ENCODE results near the gene WNT1.

WNT1 gene

DNA sequence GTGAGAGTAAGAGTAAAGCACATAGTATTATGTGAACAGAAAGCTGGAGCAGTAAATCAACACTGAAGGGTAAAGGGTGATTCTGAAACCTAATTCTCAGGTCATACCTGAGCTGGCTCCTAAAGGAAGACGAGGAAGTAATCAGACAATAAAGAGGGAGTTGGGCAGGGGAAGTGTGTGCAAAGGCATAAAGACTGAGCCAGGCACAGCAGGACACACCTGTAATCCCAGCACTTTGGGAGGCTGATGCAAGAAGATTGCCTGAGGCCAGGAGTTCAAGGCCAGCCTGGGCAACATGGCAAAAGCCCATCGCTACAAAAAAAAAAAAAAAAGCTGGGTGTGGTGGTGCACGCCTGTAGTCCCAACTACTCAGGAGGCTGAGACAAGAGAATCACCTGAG lies 30.4 kb upstream of the WNT1 start:
- TF ChIP-seq, protein P1, sequence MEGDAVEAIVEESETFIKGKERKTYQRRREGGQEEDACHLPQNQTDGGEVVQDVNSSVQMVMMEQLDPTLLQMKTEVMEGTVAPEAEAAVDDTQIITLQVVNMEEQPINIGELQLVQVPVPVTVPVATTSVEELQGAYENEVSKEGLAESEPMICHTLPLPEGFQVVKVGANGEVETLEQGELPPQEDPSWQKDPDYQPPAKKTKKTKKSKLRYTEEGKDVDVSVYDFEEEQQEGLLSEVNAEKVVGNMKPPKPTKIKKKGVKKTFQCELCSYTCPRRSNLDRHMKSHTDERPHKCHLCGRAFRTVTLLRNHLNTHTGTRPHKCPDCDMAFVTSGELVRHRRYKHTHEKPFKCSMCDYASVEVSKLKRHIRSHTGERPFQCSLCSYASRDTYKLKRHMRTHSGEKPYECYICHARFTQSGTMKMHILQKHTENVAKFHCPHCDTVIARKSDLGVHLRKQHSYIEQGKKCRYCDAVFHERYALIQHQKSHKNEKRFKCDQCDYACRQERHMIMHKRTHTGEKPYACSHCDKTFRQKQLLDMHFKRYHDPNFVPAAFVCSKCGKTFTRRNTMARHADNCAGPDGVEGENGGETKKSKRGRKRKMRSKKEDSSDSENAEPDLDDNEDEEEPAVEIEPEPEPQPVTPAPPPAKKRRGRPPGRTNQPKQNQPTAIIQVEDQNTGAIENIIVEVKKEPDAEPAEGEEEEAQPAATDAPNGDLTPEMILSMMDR (IDR thresholded peaks at IDR 0.05; ENCODE audit: control insufficient read depth, extremely low read depth, insufficient read depth), result no peak
- H3K4me3 ChIP-seq (ENCODE audit: low read depth, low read length), result no peak overlapping the region
- peak; percentile 60 for DNase-seq (ENCODE audit: low read depth)

DNA sequence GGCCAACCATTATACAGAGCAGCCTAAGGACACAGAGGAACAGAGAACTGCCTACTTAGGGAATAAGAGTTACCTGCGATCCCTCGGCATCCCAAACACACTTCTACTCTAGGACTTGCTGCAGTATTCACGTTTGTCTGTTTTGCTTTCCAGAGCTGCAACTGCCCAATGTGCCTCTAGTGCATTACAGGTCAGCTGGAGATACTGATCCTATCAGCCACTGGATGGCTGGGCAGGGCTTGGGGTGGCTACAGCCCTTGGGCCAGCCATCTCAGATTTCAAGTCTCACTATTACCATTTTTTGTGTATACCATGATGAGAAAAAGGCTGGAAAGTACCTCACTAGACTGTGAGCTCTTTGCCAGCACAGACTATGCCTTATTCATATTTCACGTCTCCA lies 25.4 kb upstream of the WNT1 start:
- TF ChIP-seq, protein P1 (IDR thresholded peaks at IDR 0.05; ENCODE audit: control insufficient read depth, extremely low read depth, insufficient read depth), result no peak
- DNase-seq (ENCODE audit: low read depth), result no peak
- H3K4me3 ChIP-seq (ENCODE audit: low read depth, low read length), result no peak overlapping the region

DNA sequence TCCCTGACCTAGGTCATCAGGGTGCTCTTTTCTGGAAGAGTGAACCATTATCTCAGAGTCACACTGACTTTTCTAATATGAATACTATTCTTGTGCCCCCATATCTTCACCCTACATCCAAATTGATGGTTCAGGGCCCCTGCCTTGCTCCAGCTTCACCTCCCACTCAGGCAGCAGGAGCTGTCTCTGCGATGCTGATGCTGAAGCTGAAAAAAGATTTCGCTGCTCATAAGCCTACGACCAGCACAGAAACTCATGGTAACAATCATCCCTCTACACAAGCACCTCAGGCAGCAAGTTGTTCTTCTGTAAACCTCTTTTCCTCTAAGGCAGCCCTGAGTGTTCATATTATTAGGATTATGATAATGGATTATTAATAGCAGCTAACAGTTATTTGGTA lies 24.1 kb upstream of the WNT1 start:
- TF ChIP-seq, protein P1 (IDR thresholded peaks at IDR 0.05; ENCODE audit: control insufficient read depth, extremely low read depth, insufficient read depth), result no peak
- no peak overlapping the region for H3K4me3 ChIP-seq (ENCODE audit: low read depth, low read length)

DNA sequence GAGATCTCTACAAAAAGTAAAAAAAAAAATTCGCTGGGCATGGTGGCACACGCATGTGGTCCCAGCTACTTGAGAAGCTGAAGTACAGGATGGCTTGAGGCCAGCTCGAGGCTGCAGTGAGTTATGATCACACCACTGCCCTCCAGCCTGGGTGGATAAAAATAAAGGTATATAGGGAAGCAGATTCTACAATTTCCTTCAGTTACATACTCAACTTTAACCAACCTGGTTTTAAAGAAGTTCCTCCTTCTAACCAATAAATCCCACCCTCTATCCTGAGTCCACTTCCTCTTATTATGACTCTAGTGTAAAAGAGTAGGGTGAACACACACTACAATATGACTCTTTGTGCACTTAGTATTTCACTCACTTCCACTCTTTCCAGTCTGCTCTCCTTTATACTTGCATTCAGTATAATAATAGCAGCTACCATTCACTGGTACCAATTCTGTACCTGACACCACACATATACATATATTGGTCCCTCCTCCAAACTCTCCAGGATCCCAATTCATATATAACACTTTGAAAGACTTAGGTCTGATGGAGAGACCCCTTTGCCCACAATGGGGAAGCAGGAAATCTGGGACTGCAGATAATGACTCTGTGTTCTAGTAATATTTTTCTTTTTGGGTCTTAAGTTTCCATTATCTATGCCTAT lies 23.2 kb upstream of the WNT1 start:
- DNase-seq (ENCODE audit: low read depth), result no peak
- TF ChIP-seq, protein P1 (IDR thresholded peaks at IDR 0.05; ENCODE audit: control insufficient read depth, extremely low read depth, insufficient read depth), result no peak
- peak overlapping the region; percentile 95; the same call in 1 of the 2 replicates for H3K4me3 ChIP-seq (ENCODE audit: low read depth, low read length)

More for the DNA sequence above, 24.1 kb upstream of the WNT1 start:
- DNase-seq (ENCODE audit: low read depth), result no peak

DNA sequence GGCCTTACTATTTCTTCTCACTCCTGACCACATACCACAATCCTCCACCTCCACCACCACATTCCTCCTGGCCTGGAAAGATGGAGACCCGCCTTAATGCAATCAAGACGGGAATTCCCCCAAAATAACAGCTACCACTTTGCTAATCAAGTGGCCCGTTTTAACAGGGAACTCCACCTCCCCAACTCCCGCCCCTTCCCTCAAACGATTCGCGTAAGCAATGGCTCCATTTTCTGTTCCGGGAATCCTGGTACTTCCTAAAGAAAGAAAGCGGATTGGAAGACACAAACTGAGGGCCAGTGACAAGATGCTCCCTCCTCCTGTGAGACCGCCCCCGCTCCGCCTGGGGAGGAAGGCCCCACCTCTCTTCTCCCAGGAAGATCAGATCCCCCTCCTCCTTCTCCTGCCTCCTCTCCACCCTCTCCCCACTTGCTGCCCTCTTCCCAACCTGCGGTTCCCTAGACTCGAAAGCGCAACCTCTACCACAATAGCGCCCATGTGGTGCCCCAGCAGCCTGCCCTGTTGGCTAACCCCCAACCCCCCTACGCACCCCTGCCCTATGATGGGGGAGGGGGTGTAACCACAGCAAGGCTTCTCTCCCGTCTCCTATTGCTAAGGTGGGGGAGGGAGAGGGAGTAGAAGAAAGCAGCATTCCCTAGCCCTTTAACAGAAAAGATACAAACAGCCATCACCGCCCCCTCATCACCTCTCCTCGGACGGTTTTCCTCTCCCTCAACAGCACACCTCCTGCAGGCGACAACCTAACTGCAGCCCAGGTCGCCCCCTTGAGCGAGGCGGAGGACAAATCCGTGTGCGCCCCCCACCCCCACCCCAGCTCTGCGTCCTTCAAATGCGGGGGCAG lies 21.6 kb upstream of the WNT1 start:
- peak overlapping the region; percentile 95 for H3K4me3 ChIP-seq (ENCODE audit: low read depth, low read length)
- TF ChIP-seq, protein P1 (IDR thresholded peaks at IDR 0.05; ENCODE audit: control insufficient read depth, extremely low read depth, insufficient read depth), result no peak
- peak; percentile 95 for DNase-seq (ENCODE audit: low read depth)

DNA sequence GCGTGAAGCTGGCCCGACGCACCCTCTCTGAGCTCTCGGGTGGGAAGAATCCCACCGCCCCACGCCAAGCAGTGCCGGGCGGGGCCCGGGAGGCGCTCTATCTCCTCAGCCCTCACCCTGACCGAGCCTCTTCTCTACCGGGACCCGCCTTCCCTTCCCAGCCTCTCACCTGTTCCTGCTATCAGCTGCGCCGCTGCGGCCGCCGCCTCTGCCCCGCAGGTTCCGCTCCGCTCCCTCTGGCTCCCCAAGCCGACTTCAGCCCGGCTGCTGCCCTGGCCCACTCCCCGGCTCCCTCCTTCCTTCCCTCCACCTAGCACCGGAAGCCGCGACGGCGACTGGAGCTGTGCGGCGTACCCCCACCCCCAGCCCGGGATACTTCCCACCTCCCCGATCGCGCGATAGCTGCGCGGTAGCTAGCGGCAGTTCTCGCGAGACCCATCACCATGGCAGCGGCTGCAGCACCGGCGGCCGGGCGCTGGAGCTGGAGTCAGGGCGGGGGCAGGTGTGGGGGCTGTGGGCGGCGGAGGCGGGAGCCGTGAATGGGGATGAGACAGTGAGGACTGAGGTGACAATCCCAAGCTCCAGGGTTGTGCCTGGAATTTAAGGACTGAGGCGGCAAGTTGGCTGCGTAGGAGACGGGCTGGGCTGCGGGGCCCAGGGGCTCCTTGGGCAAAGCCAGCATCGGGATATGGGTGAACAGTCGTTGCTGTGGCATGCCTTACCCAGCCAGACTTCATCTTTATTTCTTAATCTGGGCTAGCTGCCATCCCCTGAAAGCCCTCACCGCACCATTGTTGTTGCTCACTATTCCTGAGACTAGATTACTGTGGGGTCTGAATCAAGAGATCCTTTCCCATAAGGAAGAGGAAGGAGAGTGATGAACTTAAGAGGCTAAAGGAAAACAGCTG lies 20.7 kb upstream of the WNT1 start, which contains the start of gene ARF3:
Gene ARF3, minus strand, starts transcription at position 347 of the 908 bp plus-strand sequence. CDS start 16,392 bp downstream, outside the sequence.
- TF ChIP-seq, protein P1 (IDR thresholded peaks at IDR 0.05; ENCODE audit: control insufficient read depth, extremely low read depth, insufficient read depth), result no peak
- DNase-seq (ENCODE audit: low read depth), result peak; percentile 71

More for the DNA sequence above, 20.7 kb upstream of the WNT1 start, which contains the start of gene ARF3:
- peak within 1 kb of the TSS; percentile 95 for H3K4me3 ChIP-seq (ENCODE audit: low read depth, low read length)
